Mesendoderm (in vitro differentiated cells): Measurements from ENCODE around the gene TCTA.

Experiments
- DNase-seq: peaks from one replicate; pipeline ENCODE4 v3.0.0; 2013
- H2AK5ac ChIP-seq: 2 replicates; pipeline ENCODE4 v1.6.1; 2013; ENCODE audit warnings: low read length, inconsistent platforms
- H2BK120ac ChIP-seq: 2 replicates; pipeline ENCODE4 v1.6.1; 2013; ENCODE audit warnings: low read depth, mild to moderate bottlenecking, low read length, moderate library complexity, mixed read lengths
- H2BK15ac ChIP-seq: replicated peaks from 2 replicates; pipeline ENCODE4 v1.6.1; 2013; ENCODE audit warnings: low read depth, mild to moderate bottlenecking, moderate library complexity
- H2BK5ac ChIP-seq: 2 replicates; pipeline ENCODE4 v1.6.1; 2013; ENCODE audit warnings: low read length, inconsistent platforms
- H3K18ac ChIP-seq: 2 replicates; pipeline ENCODE4 v1.6.1; 2013; ENCODE audit warnings: mild to moderate bottlenecking, low read length, mixed read lengths
- H3K23ac ChIP-seq: one replicate; pipeline ENCODE4 v1.6.1; 2013; ENCODE audit warnings: low read length
- H3K27ac ChIP-seq: 2 replicates; pipeline ENCODE4 v1.5.1; 2013; ENCODE audit warnings: low read depth, mild to moderate bottlenecking, inconsistent platforms, low read length, moderate library complexity
- H3K27me3 ChIP-seq: 2 replicates; pipeline ENCODE4 v1.6.1; 2013; ENCODE audit warnings: low read length, control low read depth, mild to moderate bottlenecking, inconsistent platforms; ENCODE audit not compliant: insufficient read depth, poor library complexity
- H3K36me3 ChIP-seq: 2 replicates; pipeline ENCODE4 v1.6.1; 2013; ENCODE audit warnings: low read length, inconsistent platforms; ENCODE audit not compliant: control insufficient read depth, insufficient read depth
- H3K4ac ChIP-seq: one replicate; pipeline ENCODE4 v1.6.1; 2013; ENCODE audit warnings: low read depth, mild to moderate bottlenecking, low read length, moderate library complexity
- H3K4me1 ChIP-seq: 2 replicates; pipeline ENCODE4 v1.6.1; 2013; ENCODE audit warnings: low read depth, low read length, inconsistent platforms; ENCODE audit not compliant: control insufficient read depth
- H3K4me2 ChIP-seq: 2 replicates; pipeline ENCODE4 v1.6.1; 2013; ENCODE audit warnings: low read length
- H3K4me3 ChIP-seq: 2 replicates; pipeline ENCODE4 v1.5.1; 2013; ENCODE audit warnings: mild to moderate bottlenecking, low read length
- H3K56ac ChIP-seq: one replicate; pipeline ENCODE4 v1.6.1; 2013; ENCODE audit warnings: low read length
- H3K79me1 ChIP-seq: 2 replicates; pipeline ENCODE4 v1.6.1; 2013; ENCODE audit warnings: low read length, inconsistent platforms
- H3K79me2 ChIP-seq: 2 replicates; pipeline ENCODE4 v1.6.1; 2013; ENCODE audit warnings: mild to moderate bottlenecking, low read length; ENCODE audit not compliant: control insufficient read depth, insufficient read depth
- H3K9ac ChIP-seq: 2 replicates; pipeline ENCODE4 v1.6.1; 2013; ENCODE audit warnings: low read length, inconsistent platforms
- H4K5ac ChIP-seq: one replicate; pipeline ENCODE4 v1.6.1; 2013; ENCODE audit warnings: low read length
- H4K8ac ChIP-seq: one replicate; pipeline ENCODE4 v1.6.1; 2013; ENCODE audit warnings: low read depth, mild to moderate bottlenecking, control low read depth, low read length, moderate library complexity
- WGBS: extraction: QIAGEN DNeasy Blood & Tissue Kit; methylation state at CpG from one replicate; pipeline ENCODE4 v1.1.7; 2013; ENCODE audit warnings: low lambda C conversion rate, missing lambda C conversion rate; ENCODE audit not compliant: insufficient coverage; ENCODE audit errors: extremely low coverage; 5-methylcytosine and 5-hydroxymethylcytosine counted together

Gene TCTA

GRCh38 chr3:49378249-49378895 lies 33.9 kb upstream of the TCTA start:
- no peak overlapping the region for H3K4ac ChIP-seq
- H3K79me1 ChIP-seq, result peaks cover 11% of the 10 kb centered on the region
- peaks cover 4% of the 10 kb centered on the region for H3K36me3 ChIP-seq
- no peaks in the 10 kb centered on the region for H3K27me3 ChIP-seq
- H2BK5ac ChIP-seq, result no peak overlapping the region
- no peak overlapping the region for H3K23ac ChIP-seq
- no peak overlapping the region for H3K18ac ChIP-seq
- no peak overlapping the region for H2BK120ac ChIP-seq
- no peak overlapping the region for H2BK15ac ChIP-seq
- peaks cover 52% of the 10 kb centered on the region for H3K79me2 ChIP-seq
- H3K4me3 ChIP-seq, result no peak overlapping the region
- H3K27ac ChIP-seq, result no peak overlapping the region
- H4K8ac ChIP-seq, result no peak overlapping the region
- no peak overlapping the region for H3K4me2 ChIP-seq
- WGBS, result no CpG with 5 or more reads among the region's 11 CpGs
- H3K56ac ChIP-seq, result no peak overlapping the region
- H2AK5ac ChIP-seq, result no peak overlapping the region
- peak; percentile 47 for DNase-seq
- no peak overlapping the region for H4K5ac ChIP-seq
- H3K9ac ChIP-seq, result no peak overlapping the region
- no peaks in the 10 kb centered on the region for H3K4me1 ChIP-seq

GRCh38 chr3:49383387-49383786 lies 28.8 kb upstream of the TCTA start:
- H3K9ac ChIP-seq, result no peak overlapping the region
- H3K4me1 ChIP-seq, result no peaks in the 10 kb centered on the region
- H2BK15ac ChIP-seq, result no peak overlapping the region
- peaks cover 74% of the 10 kb centered on the region for H3K79me2 ChIP-seq
- no peaks in the 10 kb centered on the region for H3K27me3 ChIP-seq
- H3K23ac ChIP-seq, result no peak overlapping the region
- H2AK5ac ChIP-seq, result no peak overlapping the region
- no peak for DNase-seq
- no peak overlapping the region for H4K5ac ChIP-seq
- H3K4ac ChIP-seq, result no peak overlapping the region
- no peak overlapping the region for H3K18ac ChIP-seq
- H3K4me2 ChIP-seq, result no peak overlapping the region
- H2BK5ac ChIP-seq, result no peak overlapping the region
- no peak overlapping the region for H3K27ac ChIP-seq
- no peak overlapping the region for H4K8ac ChIP-seq
- no peaks in the 10 kb centered on the region for H3K36me3 ChIP-seq
- H3K56ac ChIP-seq, result no peak overlapping the region
- H2BK120ac ChIP-seq, result no peak overlapping the region
- WGBS, result no CpG with 5 or more reads among the region's 5 CpGs
- no peak overlapping the region for H3K4me3 ChIP-seq
- H3K79me1 ChIP-seq, result peaks cover 11% of the 10 kb centered on the region

GRCh38 chr3:49385617-49386016 lies 26.6 kb upstream of the TCTA start:
- WGBS, result no CpG with 5 or more reads among the region's 1 CpG
- no peak overlapping the region for H2AK5ac ChIP-seq
- H3K23ac ChIP-seq, result no peak overlapping the region
- H4K8ac ChIP-seq, result no peak overlapping the region
- H3K9ac ChIP-seq, result no peak overlapping the region
- no peak overlapping the region for H2BK15ac ChIP-seq
- no peak overlapping the region for H2BK120ac ChIP-seq
- H3K27me3 ChIP-seq, result no peaks in the 10 kb centered on the region
- peaks cover 10% of the 10 kb centered on the region for H3K79me1 ChIP-seq
- peaks cover 80% of the 10 kb centered on the region for H3K79me2 ChIP-seq
- H3K4me3 ChIP-seq, result no peak overlapping the region
- no peak for DNase-seq
- no peak overlapping the region for H3K4ac ChIP-seq
- H3K4me1 ChIP-seq, result no peaks in the 10 kb centered on the region
- no peaks in the 10 kb centered on the region for H3K36me3 ChIP-seq
- no peak overlapping the region for H3K56ac ChIP-seq
- no peak overlapping the region for H3K27ac ChIP-seq
- no peak overlapping the region for H3K4me2 ChIP-seq
- H3K18ac ChIP-seq, result no peak overlapping the region
- no peak overlapping the region for H4K5ac ChIP-seq
- no peak overlapping the region for H2BK5ac ChIP-seq

- no peak overlapping the region for H4K8ac ChIP-seq
- WGBS, result no CpG with 5 or more reads among the region's 11 CpGs
These were observed 26.0 kb upstream of the TCTA start for GRCh38 chr3:49386056-49386756.

GRCh38 chr3:49387721-49388120 lies 24.5 kb upstream of the TCTA start:
- no peak overlapping the region for H3K9ac ChIP-seq
- H3K79me2 ChIP-seq, result peaks cover 83% of the 10 kb centered on the region
- no peaks in the 10 kb centered on the region for H3K36me3 ChIP-seq
- H3K79me1 ChIP-seq, result peaks cover 14% of the 10 kb centered on the region
- H2BK15ac ChIP-seq, result no peak overlapping the region
- no peak overlapping the region for H4K5ac ChIP-seq
- no peaks in the 10 kb centered on the region for H3K4me1 ChIP-seq
- no peak overlapping the region for H3K4me2 ChIP-seq
- H3K4me3 ChIP-seq, result no peak overlapping the region
- H2AK5ac ChIP-seq, result no peak overlapping the region
- H2BK5ac ChIP-seq, result no peak overlapping the region
- no peak overlapping the region for H3K23ac ChIP-seq
- no peak for DNase-seq
- H2BK120ac ChIP-seq, result no peak overlapping the region
- H3K4ac ChIP-seq, result no peak overlapping the region
- H3K56ac ChIP-seq, result no peak overlapping the region
- no peak overlapping the region for H3K27ac ChIP-seq
- H3K27me3 ChIP-seq, result no peaks in the 10 kb centered on the region
- H4K8ac ChIP-seq, result no peak overlapping the region
- H3K18ac ChIP-seq, result no peak overlapping the region
- no CpG with 5 or more reads among the region's 2 CpGs for WGBS

More at GRCh38 chr3:49386056-49386756, 26.0 kb upstream of the TCTA start:
- no peak overlapping the region for H3K9ac ChIP-seq
- H3K79me2 ChIP-seq, result peaks cover 79% of the 10 kb centered on the region
- H3K56ac ChIP-seq, result no peak overlapping the region
- H3K18ac ChIP-seq, result no peak overlapping the region
- no peaks in the 10 kb centered on the region for H3K27me3 ChIP-seq
- no peak overlapping the region for H3K4me2 ChIP-seq
- no peaks in the 10 kb centered on the region for H3K4me1 ChIP-seq
- no peak overlapping the region for H3K23ac ChIP-seq
- H2BK15ac ChIP-seq, result no peak overlapping the region
- H2BK120ac ChIP-seq, result no peak overlapping the region
- no peak overlapping the region for H3K27ac ChIP-seq
- H3K4me3 ChIP-seq, result no peak overlapping the region
- no peak overlapping the region for H2AK5ac ChIP-seq
- H3K4ac ChIP-seq, result no peak overlapping the region
- no peak for DNase-seq
- peaks cover 10% of the 10 kb centered on the region for H3K79me1 ChIP-seq
- H3K36me3 ChIP-seq, result no peaks in the 10 kb centered on the region
- no peak overlapping the region for H2BK5ac ChIP-seq
- no peak overlapping the region for H4K5ac ChIP-seq
